ENCODE data around the gene BHMT. TPM values are rescaled to one million over a fixed set of nuclear protein-coding genes. Genes with fewer than 3 reads are reported as not detected.

Gene BHMT
- total and polyA plus RNA-seq, 2 of the 4 experiments (the other 2 are of a cell fraction), result not detected

- H3K18ac ChIP-seq (ENCODE audit: low read depth, low read length), result no peak overlapping the region
- no peak overlapping the region for H3K4me2 ChIP-seq (ENCODE audit: low read depth, low read length)
- no peak overlapping the region for H3K4me3 ChIP-seq (ENCODE audit: insufficient read depth, low read depth, low read length)
- ChIA-PET CTCF (interaction anchor here (0.8 kb wide), 1 partner anchor 10 kb away, joined by 4 read pairs; no protein-coding TSS in a partner anchor), POLR2A (ENCODE audit: unreplicated experiment) (no interaction called here)
- TF ChIP-seq RAD21 (IDR thresholded peaks at IDR 0.05; ENCODE audit: low read length) (no peak), FOS (IDR thresholded peaks at IDR 0.05; ENCODE audit: low read depth, low read length) (no peak), MXI1 (IDR thresholded peaks at IDR 0.05; ENCODE audit: borderline replicate concordance, low read depth, low read length) (no peak), MAZ (IDR thresholded peaks at IDR 0.05; ENCODE audit: borderline replicate concordance, low read depth, low read length) (no peak), POLR2A (IDR thresholded peaks at IDR 0.05; ENCODE audit: low read depth, low read length) (no peak), MAFK (IDR thresholded peaks at IDR 0.05; ENCODE audit: low read depth, low read length) (no peak), USF2 (IDR thresholded peaks at IDR 0.05; ENCODE audit: low read depth, low read length) (no peak), RCOR1 (IDR thresholded peaks at IDR 0.05; ENCODE audit: insufficient replicate concordance, low read length) (no peak), CTCF (conservative IDR thresholded peaks at IDR 0.05; ENCODE audit: low read depth, low read length) (no peak), RFX5 (IDR thresholded peaks at IDR 0.05; ENCODE audit: low read depth, low read length) (no peak), ELK1 (IDR thresholded peaks at IDR 0.05; ENCODE audit: borderline replicate concordance, low read depth, low read length) (no peak), CHD1 (IDR thresholded peaks at IDR 0.05; ENCODE audit: low read depth, low read length) (no peak), SMC3 (IDR thresholded peaks at IDR 0.05; ENCODE audit: low read depth, low read length) (no peak), NFE2L2 (IDR thresholded peaks at IDR 0.05; ENCODE audit: low read depth, low read length) (no peak), CEBPB (IDR thresholded peaks at IDR 0.05; ENCODE audit: low read depth, low read length) (no peak), BHLHE40 (IDR thresholded peaks at IDR 0.05; ENCODE audit: low read depth, low read length) (no peak)
- no peak overlapping the region for H3K27ac ChIP-seq (ENCODE audit: insufficient read depth, low read length)
- H3K9ac ChIP-seq (ENCODE audit: low read depth, low read length), result no peak overlapping the region
- no peak overlapping the region for H2BK120ac ChIP-seq (ENCODE audit: low read depth, low read length)
- H3K9me3 ChIP-seq (ENCODE audit: control insufficient read depth, insufficient read depth, low read length), result no peaks in the 10 kb centered on the region
- H4K20me1 ChIP-seq (ENCODE audit: insufficient read depth, low read length), result no peaks in the 10 kb centered on the region
- intact Hi-C loops (cut with micrococcal nuclease), result no loop called here
- H2BK20ac ChIP-seq (ENCODE audit: low read depth, low read length), result no peak overlapping the region
- no peak overlapping the region for H2AFZ ChIP-seq (replicated peaks; ENCODE audit: low read length, poor library complexity)
- H3K27me3 ChIP-seq (ENCODE audit: control insufficient read depth, insufficient read depth, low read length), result no peaks in the 10 kb centered on the region
- H4K5ac ChIP-seq (ENCODE audit: low read depth, low read length), result no peak overlapping the region
- no peaks in the 10 kb centered on the region for H3K79me1 ChIP-seq (ENCODE audit: low read depth in 1 of 2, low read length in 2 of 2)
- no peak overlapping the region for H3K56ac ChIP-seq (ENCODE audit: extremely low read depth, insufficient read depth, low read length)
- WGBS, 2 experiments (ENCODE audit: extremely low coverage in 2 of 2, insufficient read length in 1 of 2), result no CpG with 5 or more reads among the region's 6 CpGs
- H3K4ac ChIP-seq (ENCODE audit: low read depth, low read length), result no peak overlapping the region
- in situ Hi-C loops (cut with MboI; ENCODE audit: low sequenced_read_pairs), result no loop called here
- no peaks in the 10 kb centered on the region for H3K4me1 ChIP-seq (ENCODE audit: control insufficient read depth, insufficient read depth, low read length)
- H3K9me1 ChIP-seq (ENCODE audit: insufficient read depth, low read length), result no peaks in the 10 kb centered on the region; the same call in 1 of the 2 replicates
- H2BK5ac ChIP-seq (ENCODE audit: low read depth, low read length, poor library complexity, severe bottlenecking), result no peak overlapping the region
- no peak for ATAC-seq (ENCODE audit: low read depth)
- H3K36me3 ChIP-seq (ENCODE audit: control insufficient read depth, insufficient read depth, low read length), result no peaks in the 10 kb centered on the region
- H2AK5ac ChIP-seq (ENCODE audit: low read depth, low read length), result no peak overlapping the region
- H2AK9ac ChIP-seq (replicated peaks; ENCODE audit: low read depth, low read length, poor library complexity), result no peak overlapping the region
- H3K23ac ChIP-seq (ENCODE audit: low read depth, low read length), result no peak overlapping the region
- no peak overlapping the region for H4K8ac ChIP-seq (ENCODE audit: low read depth in 2 of 2, low read length in 2 of 2)
- no TSS peak for BruUV-seq (replicated peaks)
- H2BK15ac ChIP-seq (ENCODE audit: low read depth, low read length), result no peak overlapping the region
- no peak overlapping the region for H3K14ac ChIP-seq (replicated peaks; ENCODE audit: low read depth, low read length)
- dilution Hi-C loops (cut with HindIII; ENCODE audit: low sequenced_read_pairs, unreplicated experiment), result no loop called here
- no peak overlapping the region for H4K91ac ChIP-seq (ENCODE audit: insufficient read depth, low read depth, low read length)
- no peak for DNase-seq
Observed at GRCh38 chr5:79171635-79172245, 60.1 kb downstream of the BHMT start.

Data from IMR-90 (cell line).